Transverse colon (tissue), 4 donors: ENCODE results near the gene ROR1. TPM values are rescaled to one million over a fixed set of nuclear protein-coding genes. Genes with fewer than 3 reads are reported as not detected.
A peak's percentile ranks its signal among the peaks of the same experiment; 100 is the strongest.

Experiments used
- DNase-seq: peaks from one replicate; pipeline ENCODE4 v3.0.0-alpha.2; 2019
- H3K27ac ChIP-seq, 4 donors: fragments of 200-600 bp; sonication (generic); 2 replicates each; pipeline ENCODE4 v1.5.1; 2016 to 2018; ENCODE audit warnings: inconsistent platforms in 4 of 4
- H3K27me3 ChIP-seq: fragments of 200-600 bp; sonication (generic); 2 replicates; pipeline ENCODE4 v1.5.1; 2017; ENCODE audit warnings: inconsistent platforms
- H3K36me3 ChIP-seq, 4 donors: fragments of 200-600 bp; sonication (generic); 2 replicates each; pipeline ENCODE4 v1.5.1; 2017 to 2019; ENCODE audit warnings: inconsistent platforms in 4 of 4
- H3K4me1 ChIP-seq, 4 donors: fragments of 200-600 bp; sonication (generic); 2 replicates each; pipeline ENCODE4 v1.5.1; 2017 to 2020; ENCODE audit warnings: inconsistent platforms in 4 of 4
- H3K4me3 ChIP-seq, 4 donors: fragments of 200-600 bp; sonication (generic); 1 replicate in 1 of 4; 2 replicates in 3 of 4; pipeline versions ENCODE4 v1.5.1 to v1.6.1; 2017 to 2019; ENCODE audit warnings: inconsistent platforms in 4 of 4
- H3K9me3 ChIP-seq, 2 donors: fragments of 200-600 bp; sonication (generic); 2 replicates each; pipeline ENCODE4 v1.5.1; 2017 to 2019; ENCODE audit warnings: inconsistent platforms in 2 of 2
- CTCF ChIP-seq, 5 experiments: fragments of 200-600 bp in 3 of 5; fragments of 450-650 bp in 2 of 5; sonication (generic) in 3 of 5; IDR thresholded peaks; 1 replicate in 2 of 5; 2 replicates in 3 of 5; pipeline ENCODE4 v1.5.1; 2016 to 2017; ENCODE audit warnings: antibody characterized with exemption in 5 of 5, inconsistent platforms in 3 of 5, mild to moderate bottlenecking in 2 of 5, moderate library complexity in 1 of 5
- EP300 ChIP-seq: sonication (generic); formaldehyde crosslinking; IDR thresholded peaks from one replicate; pipeline ENCODE4 v1.6.1; 2017; ENCODE audit warnings: antibody characterized with exemption, low read depth
- POLR2A ChIP-seq: fragments of 450-650 bp; IDR thresholded peaks from one replicate; pipeline ENCODE4 v1.6.1; 2016; ENCODE audit warnings: antibody characterized with exemption, mild to moderate bottlenecking, moderate library complexity
- POLR2AphosphoS5 ChIP-seq, 3 donors: sonication (generic); formaldehyde crosslinking; IDR thresholded peaks; one replicate each; pipeline ENCODE4 v1.6.1; 2016; ENCODE audit warnings: antibody characterized with exemption in 3 of 3
- WGBS, 2 donors: methylation state at CpG; one replicate each; pipeline ENCODE4 v1.1.5; 2018; ENCODE audit warnings: low coverage in 1 of 2; 5-methylcytosine and 5-hydroxymethylcytosine counted together
- in situ Hi-C, 4 donors: fragments of 200-750 bp; cut with MboI; loops; one replicate each; pipeline versions ENCODE4 v1.15.0 to v1.15.1; 2017; ENCODE audit warnings: low sequenced_read_pairs in 3 of 4, low pct_ligation_motif_present in 1 of 4, low pct_unique_long_range_greater_than_20kb in 1 of 4
- intact Hi-C: fragments of 100-400 bp; cut with DNase I; formaldehyde crosslinking; loops from one replicate; pipeline ENCODE4 v1.15.1; 2023; ENCODE audit warnings: low total_unique reads
- total RNA-seq, 4 donors: library from RNA; depleted of rRNA; stranded (reverse); fragments of >200 nt; gene quantifications; one replicate each; pipeline ENCODE4 v1.1.0, GENCODE V29; 2016

Gene ROR1
- total RNA-seq, 4 donors from 2014 or later = 3.0 to 6.7 (median 4.6) TPM

- Histone ChIP-seq H3K4me3 (no peak overlapping the region), H3K27me3 (no peaks in the 10 kb centered on the region), H3K4me1 (peaks cover 0 to 9% (median 2%) of the 10 kb centered on the region in 4 donors), H3K36me3 (no peaks in the 10 kb centered on the region), H3K9me3 (no peaks in the 10 kb centered on the region), H3K27ac (no peak overlapping the region)
- intact Hi-C loops (no loop called here), in situ Hi-C loops (no loop called here)
- TF ChIP-seq POLR2AphosphoS5 (IDR thresholded peaks at IDR 0.05) = no peak
- TF ChIP-seq EP300 = no peak
- TF ChIP-seq POLR2A = no peak
- TF ChIP-seq CTCF (IDR thresholded peaks at IDR 0.05) = no peak
- no peak for DNase-seq
Measured at GRCh38 chr1:63757334-63757733, 16.5 kb upstream of the ROR1 start.

GRCh38 chr1:63758791-63759190, 15.0 kb upstream of the ROR1 start:
- WGBS, 2 donors = 39 to 49% methylated on average over 5 to 6 of the region's 6 CpGs
- in situ Hi-C loops = no loop called here
- no peaks in the 10 kb centered on the region for H3K36me3 ChIP-seq
- no peak for TF ChIP-seq POLR2A
- TF ChIP-seq POLR2AphosphoS5 (IDR thresholded peaks at IDR 0.05) = no peak
- TF ChIP-seq EP300 = no peak
- TF ChIP-seq CTCF (IDR thresholded peaks at IDR 0.05) = no peak
- H3K27ac ChIP-seq = peak overlapping the region in 1 of 4 donors; percentile 45
- H3K27me3 ChIP-seq = no peaks in the 10 kb centered on the region
- intact Hi-C loops = no loop called here
- peak; percentile 67 for DNase-seq
- no peak overlapping the region for H3K4me3 ChIP-seq
- no peaks in the 10 kb centered on the region for H3K9me3 ChIP-seq
- H3K4me1 ChIP-seq = peaks cover 0 to 9% (median 2%) of the 10 kb centered on the region in 4 donors

- Histone ChIP-seq H3K27ac (no peak overlapping the region), H3K27me3 (no peaks in the 10 kb centered on the region), H3K4me3 (no peak overlapping the region), H3K4me1 (peaks cover 0 to 9% (median 2%) of the 10 kb centered on the region in 4 donors), H3K36me3 (no peaks in the 10 kb centered on the region), H3K9me3 (no peaks in the 10 kb centered on the region)
- DNase-seq = no peak
- intact Hi-C loops = no loop called here
- in situ Hi-C loops = no loop called here
- TF ChIP-seq EP300 (no peak), POLR2AphosphoS5 (IDR thresholded peaks at IDR 0.05) (no peak), POLR2A (no peak), CTCF (IDR thresholded peaks at IDR 0.05) (no peak)
Measured at GRCh38 chr1:63759778-63760177, 14.0 kb upstream of the ROR1 start.

GRCh38 chr1:63770381-63770780, 3.4 kb upstream of the ROR1 start:
- in situ Hi-C loops = loop anchor here in 1 of 4 donors (10.0 kb wide), 1 partner anchor 364 kb away; no protein-coding TSS in a partner anchor

More at GRCh38 chr1:63770381-63770780, 3.4 kb upstream of the ROR1 start:
- no peaks in the 10 kb centered on the region for H3K9me3 ChIP-seq
- H3K4me3 ChIP-seq = no peak overlapping the region
- peaks cover 0 to 11% (median 3%) of the 10 kb centered on the region in 4 donors for H3K4me1 ChIP-seq
- intact Hi-C loops = loop anchor here (5.0 to 10.0 kb wide), 3 partner anchors 76 to 147 kb away; no protein-coding TSS in a partner anchor
- TF ChIP-seq CTCF (IDR thresholded peaks at IDR 0.05) = no peak
- TF ChIP-seq POLR2AphosphoS5 (IDR thresholded peaks at IDR 0.05) = no peak
- TF ChIP-seq EP300 = no peak
- no peak overlapping the region for H3K27ac ChIP-seq
- no peak for DNase-seq
- no peaks in the 10 kb centered on the region for H3K36me3 ChIP-seq
- WGBS, 2 donors = 65% methylated on average over 1 of the region's 1 CpG; no CpG with 5 or more reads in 1 of the 2 donors
- H3K27me3 ChIP-seq = peaks cover 9% of the 10 kb centered on the region
